HEK293 (cell line): ENCODE data around the gene IBA57.

ENCODE experiments used
- CTCF ChIA-PET: fragments of 350-600 bp; formaldehyde crosslinking; extraction: SDS; loops from one replicate; lab custom pipeline; 2021; ENCODE audit warnings: antibody characterized with exemption; lab: Yijun Ruan, JAX
- POLR2A ChIA-PET: fragments of 300-600 bp; formaldehyde crosslinking; extraction: SDS; loops from one replicate; lab custom pipeline; 2020; ENCODE audit warnings: antibody characterized with exemption, inconsistent platforms; lab: Yijun Ruan, JAX
- H3K27ac ChIP-seq: fragments of 200-500 bp; sonication (Bioruptor generic); 2 replicates; pipeline ENCODE4 v1.5.1; 2014; ENCODE audit warnings: low read depth, low read length, control low read depth, inconsistent platforms; ENCODE audit errors: extremely low read depth
- H3K36me3 ChIP-seq, 2 experiments: fragments of 200-500 bp in 1 of 2; sonication (Bioruptor generic) in 1 of 2; 1 replicate in 1 of 2; 2 replicates in 1 of 2; pipeline ENCODE4 v1.5.1; 2014 to 2017; ENCODE audit warnings: inconsistent platforms in 2 of 2, low read length in 2 of 2; ENCODE audit not compliant: control insufficient read depth in 2 of 2, insufficient read depth in 1 of 2
- H3K4me1 ChIP-seq: fragments of 200-500 bp; sonication (Bioruptor generic); 2 replicates; pipeline ENCODE4 v1.5.1; 2014; ENCODE audit warnings: mild to moderate bottlenecking, low read length, inconsistent platforms; ENCODE audit not compliant: control insufficient read depth, insufficient read depth
- H3K4me3 ChIP-seq: 2 replicates; pipeline ENCODE4 v1.5.1; 2011; ENCODE audit warnings: low read depth, mild to moderate bottlenecking, control low read depth, low read length, moderate library complexity
- H3K9me3 ChIP-seq: fragments of 200-500 bp; sonication (Bioruptor generic); 2 replicates; pipeline ENCODE4 v1.5.1; 2014; ENCODE audit warnings: low read depth, low read length, inconsistent platforms; ENCODE audit not compliant: control insufficient read depth, insufficient read depth
- KLF8 ChIP-seq: fragments of 450-650 bp; formaldehyde crosslinking; IDR thresholded peaks from 2 replicates; pipeline ENCODE4 v1.5.1; 2016; ENCODE audit warnings: missing biosample characterization, missing genetic modification characterization
- PRDM10 ChIP-seq: fragments of 450-650 bp; formaldehyde crosslinking; IDR thresholded peaks from 2 replicates; pipeline ENCODE4 v1.5.1; 2016; ENCODE audit warnings: missing biosample characterization, missing genetic modification characterization
- SALL2 ChIP-seq: fragments of 450-650 bp; formaldehyde crosslinking; IDR thresholded peaks from 2 replicates; pipeline ENCODE4 v1.5.0; 2017; ENCODE audit warnings: missing biosample characterization, mild to moderate bottlenecking, missing genetic modification characterization, borderline replicate concordance
- YY1 ChIP-seq: fragments of 450-650 bp; formaldehyde crosslinking; IDR thresholded peaks from 2 replicates; pipeline ENCODE4 v1.5.1; 2018; ENCODE audit warnings: missing biosample characterization, missing genetic modification characterization
- ZBTB21 ChIP-seq: fragments of 450-650 bp; formaldehyde crosslinking; IDR thresholded peaks from 2 replicates; pipeline ENCODE4 v1.5.1; 2017; ENCODE audit warnings: missing biosample characterization, missing genetic modification characterization
- ZNF184 ChIP-seq: fragments of 450-650 bp; IDR thresholded peaks from 2 replicates; pipeline ENCODE4 v1.5.1; 2018; ENCODE audit warnings: missing biosample characterization, mild to moderate bottlenecking, missing genetic modification characterization
- ZNF530 ChIP-seq: fragments of 450-650 bp; formaldehyde crosslinking; IDR thresholded peaks from 2 replicates; pipeline ENCODE4 v1.5.1; 2016; ENCODE audit warnings: low read depth, missing biosample characterization, missing genetic modification characterization
- ZNF843 ChIP-seq: fragments of 450-650 bp; formaldehyde crosslinking; IDR thresholded peaks from 2 replicates; pipeline ENCODE4 v1.5.1; 2016; ENCODE audit warnings: missing biosample characterization, missing genetic modification characterization
- ZSCAN4 ChIP-seq: fragments of 450-650 bp; formaldehyde crosslinking; IDR thresholded peaks from 2 replicates; pipeline ENCODE4 v1.5.1; 2017; ENCODE audit warnings: missing biosample characterization, missing genetic modification characterization
- ZXDB ChIP-seq: fragments of 450-650 bp; formaldehyde crosslinking; IDR thresholded peaks from 2 replicates; pipeline ENCODE4 v1.5.1; 2016; ENCODE audit warnings: missing biosample characterization, missing genetic modification characterization
- TF ChIP-seq, protein P1 (sequence below): fragments of 450-650 bp; formaldehyde crosslinking; IDR thresholded peaks from 2 replicates; pipeline ENCODE4 v1.5.1; 2016; ENCODE audit warnings: missing biosample characterization, missing genetic modification characterization
- TF ChIP-seq, protein P2 (sequence below): fragments of 450-650 bp; formaldehyde crosslinking; IDR thresholded peaks from 2 replicates; pipeline ENCODE4 v1.5.1; 2017; ENCODE audit warnings: missing biosample characterization, missing genetic modification characterization
- TF ChIP-seq, protein P3 (sequence below): fragments of 450-650 bp; formaldehyde crosslinking; IDR thresholded peaks from 2 replicates; pipeline ENCODE4 v1.5.1; 2016; ENCODE audit warnings: missing biosample characterization, missing genetic modification characterization
- TF ChIP-seq, protein P4 (sequence below): fragments of 450-650 bp; formaldehyde crosslinking; IDR thresholded peaks from 2 replicates; pipeline ENCODE4 v1.5.1; 2016; ENCODE audit warnings: missing biosample characterization, missing genetic modification characterization
- TF ChIP-seq, protein P5 (sequence below): fragments of 450-650 bp; formaldehyde crosslinking; optimal IDR thresholded peaks from 2 replicates; pipeline ENCODE3; 2016; ENCODE audit warnings: missing biosample characterization, mild to moderate bottlenecking, missing genetic modification characterization

IBA57 gene

GRCh38 chr1:228120351-228120750 lies 45.3 kb upstream of the IBA57 start:
- H3K27ac ChIP-seq, result no peak overlapping the region
- H3K36me3 ChIP-seq, result no peaks in the 10 kb centered on the region
- POLR2A ChIA-PET, result interaction anchor here (1.8 kb wide), 1 partner anchor 39 kb away, joined by 5 read pairs; no protein-coding TSS in a partner anchor
- H3K4me3 ChIP-seq, result no peak overlapping the region
- H3K9me3 ChIP-seq, result no peaks in the 10 kb centered on the region
- TF ChIP-seq, protein P1, sequence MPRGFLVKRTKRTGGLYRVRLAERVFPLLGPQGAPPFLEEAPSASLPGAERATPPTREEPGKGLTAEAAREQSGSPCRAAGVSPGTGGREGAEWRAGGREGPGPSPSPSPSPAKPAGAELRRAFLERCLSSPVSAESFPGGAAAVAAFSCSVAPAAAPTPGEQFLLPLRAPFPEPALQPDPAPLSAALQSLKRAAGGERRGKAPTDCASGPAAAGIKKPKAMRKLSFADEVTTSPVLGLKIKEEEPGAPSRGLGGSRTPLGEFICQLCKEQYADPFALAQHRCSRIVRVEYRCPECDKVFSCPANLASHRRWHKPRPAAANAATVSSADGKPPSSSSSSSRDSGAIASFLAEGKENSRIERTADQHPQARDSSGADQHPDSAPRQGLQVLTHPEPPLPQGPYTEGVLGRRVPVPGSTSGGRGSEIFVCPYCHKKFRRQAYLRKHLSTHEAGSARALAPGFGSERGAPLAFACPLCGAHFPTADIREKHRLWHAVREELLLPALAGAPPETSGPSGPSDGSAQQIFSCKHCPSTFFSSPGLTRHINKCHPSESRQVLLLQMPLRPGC (tag by site-specific recombination), result no peak
- TF ChIP-seq ZNF530 (tag by site-specific recombination), result no peak
- TF ChIP-seq ZSCAN4 (tag by site-specific recombination), result no peak
- H3K4me1 ChIP-seq, result no peaks in the 10 kb centered on the region
- CTCF ChIA-PET, result interaction anchor here (4.6 kb wide), 1 partner anchor 11 kb away, joined by 36 read pairs; no protein-coding TSS in a partner anchor

- no peaks in the 10 kb centered on the region for H3K9me3 ChIP-seq
- ChIA-PET POLR2A (interaction anchor here (1.8 kb wide), 1 partner anchor 39 kb away, joined by 5 read pairs; no protein-coding TSS in a partner anchor), CTCF (interaction anchor here (0.7 to 4.6 kb wide), 2 partner anchors 11 to 121 kb away, joined by 3 to 36 read pairs; no protein-coding TSS in a partner anchor)
- no peaks in the 10 kb centered on the region for H3K36me3 ChIP-seq
- H3K4me1 ChIP-seq, result no peaks in the 10 kb centered on the region
- TF ChIP-seq, protein P2, sequence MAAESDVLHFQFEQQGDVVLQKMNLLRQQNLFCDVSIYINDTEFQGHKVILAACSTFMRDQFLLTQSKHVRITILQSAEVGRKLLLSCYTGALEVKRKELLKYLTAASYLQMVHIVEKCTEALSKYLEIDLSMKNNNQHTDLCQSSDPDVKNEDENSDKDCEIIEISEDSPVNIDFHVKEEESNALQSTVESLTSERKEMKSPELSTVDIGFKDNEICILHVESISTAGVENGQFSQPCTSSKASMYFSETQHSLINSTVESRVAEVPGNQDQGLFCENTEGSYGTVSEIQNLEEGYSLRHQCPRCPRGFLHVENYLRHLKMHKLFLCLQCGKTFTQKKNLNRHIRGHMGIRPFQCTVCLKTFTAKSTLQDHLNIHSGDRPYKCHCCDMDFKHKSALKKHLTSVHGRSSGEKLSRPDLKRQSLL (tag by site-specific recombination), result no peak
- TF ChIP-seq SALL2 (tag by site-specific recombination) (no peak), KLF8 (tag by site-specific recombination) (no peak)
- TF ChIP-seq, protein P3, sequence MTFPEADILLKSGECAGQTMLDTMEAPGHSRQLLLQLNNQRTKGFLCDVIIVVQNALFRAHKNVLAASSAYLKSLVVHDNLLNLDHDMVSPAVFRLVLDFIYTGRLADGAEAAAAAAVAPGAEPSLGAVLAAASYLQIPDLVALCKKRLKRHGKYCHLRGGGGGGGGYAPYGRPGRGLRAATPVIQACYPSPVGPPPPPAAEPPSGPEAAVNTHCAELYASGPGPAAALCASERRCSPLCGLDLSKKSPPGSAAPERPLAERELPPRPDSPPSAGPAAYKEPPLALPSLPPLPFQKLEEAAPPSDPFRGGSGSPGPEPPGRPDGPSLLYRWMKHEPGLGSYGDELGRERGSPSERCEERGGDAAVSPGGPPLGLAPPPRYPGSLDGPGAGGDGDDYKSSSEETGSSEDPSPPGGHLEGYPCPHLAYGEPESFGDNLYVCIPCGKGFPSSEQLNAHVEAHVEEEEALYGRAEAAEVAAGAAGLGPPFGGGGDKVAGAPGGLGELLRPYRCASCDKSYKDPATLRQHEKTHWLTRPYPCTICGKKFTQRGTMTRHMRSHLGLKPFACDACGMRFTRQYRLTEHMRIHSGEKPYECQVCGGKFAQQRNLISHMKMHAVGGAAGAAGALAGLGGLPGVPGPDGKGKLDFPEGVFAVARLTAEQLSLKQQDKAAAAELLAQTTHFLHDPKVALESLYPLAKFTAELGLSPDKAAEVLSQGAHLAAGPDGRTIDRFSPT (tag by site-specific recombination), result no peak
- no peak overlapping the region for H3K27ac ChIP-seq
- no peak overlapping the region for H3K4me3 ChIP-seq
These were observed 44.6 kb upstream of the IBA57 start for GRCh38 chr1:228120857-228121489.

GRCh38 chr1:228122921-228123441 lies 42.6 kb upstream of the IBA57 start:
- CTCF ChIA-PET, result interaction anchor here (1.1 to 4.6 kb wide), 4 partner anchors 9 to 378 kb away, joined by 4 to 36 read pairs (median 5); no protein-coding TSS in a partner anchor
- no peaks in the 10 kb centered on the region for H3K9me3 ChIP-seq
- H3K36me3 ChIP-seq, result no peaks in the 10 kb centered on the region
- POLR2A ChIA-PET, result interaction anchor here (0.8 to 1.6 kb wide), 2 partner anchors 16 to 42 kb away, joined by 4 to 5 read pairs; partner anchors contain the start of gene IBA57
- H3K27ac ChIP-seq, result no peak overlapping the region
- H3K4me3 ChIP-seq, result no peak overlapping the region
- no peaks in the 10 kb centered on the region for H3K4me1 ChIP-seq
- no peak for TF ChIP-seq ZNF843 (tag by site-specific recombination)
- no peak for TF ChIP-seq YY1 (tag by site-specific recombination)
- no peak for TF ChIP-seq ZXDB (tag by site-specific recombination)
- TF ChIP-seq PRDM10 (tag by site-specific recombination), result no peak
- TF ChIP-seq ZNF184, result no peak
- TF ChIP-seq, protein P4, sequence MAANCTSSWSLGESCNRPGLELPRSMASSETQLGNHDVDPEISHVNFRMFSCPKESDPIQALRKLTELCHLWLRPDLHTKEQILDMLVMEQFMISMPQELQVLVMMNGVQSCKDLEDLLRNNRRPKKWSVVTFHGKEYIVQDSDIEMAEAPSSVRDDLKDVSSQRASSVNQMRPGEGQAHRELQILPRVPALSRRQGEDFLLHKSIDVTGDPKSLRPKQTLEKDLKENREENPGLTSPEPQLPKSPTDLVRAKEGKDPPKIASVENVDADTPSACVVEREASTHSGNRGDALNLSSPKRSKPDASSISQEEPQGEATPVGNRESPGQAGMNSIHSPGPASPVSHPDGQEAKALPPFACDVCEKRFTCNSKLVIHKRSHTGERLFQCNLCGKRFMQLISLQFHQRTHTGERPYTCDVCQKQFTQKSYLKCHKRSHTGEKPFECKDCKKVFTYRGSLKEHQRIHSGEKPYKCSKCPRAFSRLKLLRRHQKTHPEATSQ, result no peak
- no peak for TF ChIP-seq ZBTB21 (tag by site-specific recombination)
- TF ChIP-seq, protein P5, sequence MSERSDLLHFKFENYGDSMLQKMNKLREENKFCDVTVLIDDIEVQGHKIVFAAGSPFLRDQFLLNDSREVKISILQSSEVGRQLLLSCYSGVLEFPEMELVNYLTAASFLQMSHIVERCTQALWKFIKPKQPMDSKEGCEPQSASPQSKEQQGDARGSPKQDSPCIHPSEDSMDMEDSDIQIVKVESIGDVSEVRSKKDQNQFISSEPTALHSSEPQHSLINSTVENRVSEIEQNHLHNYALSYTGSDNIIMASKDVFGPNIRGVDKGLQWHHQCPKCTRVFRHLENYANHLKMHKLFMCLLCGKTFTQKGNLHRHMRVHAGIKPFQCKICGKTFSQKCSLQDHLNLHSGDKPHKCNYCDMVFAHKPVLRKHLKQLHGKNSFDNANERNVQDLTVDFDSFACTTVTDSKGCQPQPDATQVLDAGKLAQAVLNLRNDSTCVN (tag by site-specific recombination), result no peak
- TF ChIP-seq ZNF530 (tag by site-specific recombination), result no peak
